ENCODE measurements around the gene GNB5. TPM values are rescaled to one million over a fixed set of nuclear protein-coding genes. Genes with fewer than 3 reads are reported as not detected.

Gene GNB5
- total and polyA plus RNA-seq, 10 donors: 18.6 to 43.2 (median 30.3) TPM

GRCh38 chr15:52076889-52077781 is 114.1 kb downstream of the GNB5 start:
- H3K27me3 ChIP-seq (replicated peaks in 1 of 7): no peaks in the 10 kb centered on the region
- H3K9me3 ChIP-seq: no peaks in the 10 kb centered on the region
- TF ChIP-seq POLR2AphosphoS5 (IDR thresholded peaks at IDR 0.05) (no peak), POLR2A (IDR thresholded peaks at IDR 0.05) (no peak), CTCF (IDR thresholded peaks at IDR 0.05 in 8 of 11, conservative IDR thresholded peaks at IDR 0.05 in 3 of 11) (no peak)
- peaks cover under 1 to 13% (median 7%) of the 10 kb centered on the region in 6 donors for H3K4me1 ChIP-seq
- no peaks in the 10 kb centered on the region for H3K36me3 ChIP-seq
- intact Hi-C loops (cut with DNase I; ENCODE audit: low total_unique reads): loop anchor here (10.0 kb wide), 1 partner anchor 92 kb away; no protein-coding TSS in a partner anchor
- no peak overlapping the region for H3K27ac ChIP-seq
- H3K4me3 ChIP-seq: no peak overlapping the region
- DNase-seq: no peak
- 78 to 93% (median 88%) methylated on average over 11 of the region's 11 CpGs for WGBS, 5 donors

- WGBS, 5 donors: 84 to 95% (median 91%) methylated on average over 10 of the region's 10 CpGs
- no peak for DNase-seq
- H3K27me3 ChIP-seq (replicated peaks in 1 of 7): no peaks in the 10 kb centered on the region
- peaks cover 0 to 9% (median 0%) of the 10 kb centered on the region in 6 donors for H3K4me1 ChIP-seq
- no peak for TF ChIP-seq CTCF (IDR thresholded peaks at IDR 0.05 in 8 of 11, conservative IDR thresholded peaks at IDR 0.05 in 3 of 11)
- no peak for TF ChIP-seq POLR2AphosphoS5 (IDR thresholded peaks at IDR 0.05)
- TF ChIP-seq POLR2A (IDR thresholded peaks at IDR 0.05): no peak
- H3K9me3 ChIP-seq: no peaks in the 10 kb centered on the region
- no peaks in the 10 kb centered on the region for H3K36me3 ChIP-seq
- intact Hi-C loops (cut with DNase I; ENCODE audit: low total_unique reads): loop anchor here (10.0 kb wide), 1 partner anchor 87 kb away; no protein-coding TSS in a partner anchor
- H3K4me3 ChIP-seq: no peak overlapping the region
- no peak overlapping the region for H3K27ac ChIP-seq
These were observed 119.6 kb downstream of the GNB5 start for GRCh38 chr15:52071570-52071969.

GRCh38 chr15:52069559-52069958 is 121.6 kb downstream of the GNB5 start:
- TF ChIP-seq CTCF (IDR thresholded peaks at IDR 0.05 in 8 of 11, conservative IDR thresholded peaks at IDR 0.05 in 3 of 11): no peak
- TF ChIP-seq POLR2AphosphoS5 (IDR thresholded peaks at IDR 0.05): no peak
- TF ChIP-seq POLR2A (IDR thresholded peaks at IDR 0.05): no peak
- H3K9me3 ChIP-seq: no peaks in the 10 kb centered on the region
- H3K27me3 ChIP-seq (replicated peaks in 1 of 7): no peaks in the 10 kb centered on the region
- no peak for DNase-seq
- 88 to 94% (median 89%) methylated on average over 5 of the region's 5 CpGs for WGBS, 5 donors
- intact Hi-C loops (cut with DNase I; ENCODE audit: low total_unique reads): no loop called here
- peaks cover 0 to 9% (median 0%) of the 10 kb centered on the region in 6 donors for H3K4me1 ChIP-seq
- peaks cover 0 to 13% (median 6%) of the 10 kb centered on the region in 6 donors for H3K36me3 ChIP-seq
- H3K27ac ChIP-seq: no peak overlapping the region
- H3K4me3 ChIP-seq: no peak overlapping the region

GRCh38 chr15:52068004-52068615 is 123.1 kb downstream of the GNB5 start:
- TF ChIP-seq POLR2A (IDR thresholded peaks at IDR 0.05) (no peak), POLR2AphosphoS5 (IDR thresholded peaks at IDR 0.05) (no peak), CTCF (IDR thresholded peaks at IDR 0.05 in 8 of 11, conservative IDR thresholded peaks at IDR 0.05 in 3 of 11) (no peak)
- H3K9me3 ChIP-seq: no peaks in the 10 kb centered on the region
- H3K27me3 ChIP-seq (replicated peaks in 1 of 7): no peaks in the 10 kb centered on the region
- no peak for DNase-seq
- peaks cover 0 to 9% (median 0%) of the 10 kb centered on the region in 6 donors for H3K4me1 ChIP-seq
- intact Hi-C loops (cut with DNase I; ENCODE audit: low total_unique reads): no loop called here
- H3K27ac ChIP-seq: no peak overlapping the region
- peaks cover 0 to 27% (median 20%) of the 10 kb centered on the region in 6 donors for H3K36me3 ChIP-seq
- 89 to 92% (median 91%) methylated on average over 2 of the region's 2 CpGs for WGBS, 5 donors
- H3K4me3 ChIP-seq: no peak overlapping the region
